Ramos (cell line): ENCODE results near the gene COX6A1.

Experiments
- in situ Hi-C: fragments of 300-500 bp; cut with MboI; formaldehyde crosslinking; loops from one replicate; pipeline ENCODE4 v1.14.3; 2022; ENCODE audit warnings: low sequenced_read_pairs; ENCODE audit not compliant: unreplicated experiment

The COX6A1 gene

DNA sequence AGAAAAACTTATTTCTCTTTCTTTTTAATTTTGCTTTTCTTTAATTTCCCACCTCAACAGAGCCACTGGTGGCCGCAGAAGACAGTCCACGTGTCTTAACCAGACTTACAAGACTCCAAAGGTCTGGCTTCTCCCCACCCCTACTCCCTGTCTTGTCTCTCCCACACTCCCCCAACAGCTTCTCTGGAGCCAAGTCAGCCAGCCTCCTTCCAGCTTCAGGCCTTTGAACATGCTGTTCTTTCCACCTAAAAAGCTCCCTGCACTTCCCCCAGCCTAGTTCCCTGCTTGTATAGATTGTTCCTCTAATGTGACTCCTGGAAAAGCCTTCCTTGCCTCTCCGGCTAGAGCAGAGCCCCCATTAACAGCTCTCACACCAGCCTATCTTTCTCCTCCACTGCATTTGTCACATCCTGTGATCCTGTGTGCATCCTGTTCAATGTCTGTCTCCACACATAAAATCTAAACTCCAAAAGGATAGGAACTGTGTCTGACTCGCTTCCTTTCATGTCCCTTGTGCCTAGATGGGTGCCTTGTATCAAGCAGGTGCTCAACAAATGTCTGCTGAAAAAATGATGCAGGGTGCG, 50.2 kb downstream of the COX6A1 start:
- in situ Hi-C loops, result no loop called here

DNA sequence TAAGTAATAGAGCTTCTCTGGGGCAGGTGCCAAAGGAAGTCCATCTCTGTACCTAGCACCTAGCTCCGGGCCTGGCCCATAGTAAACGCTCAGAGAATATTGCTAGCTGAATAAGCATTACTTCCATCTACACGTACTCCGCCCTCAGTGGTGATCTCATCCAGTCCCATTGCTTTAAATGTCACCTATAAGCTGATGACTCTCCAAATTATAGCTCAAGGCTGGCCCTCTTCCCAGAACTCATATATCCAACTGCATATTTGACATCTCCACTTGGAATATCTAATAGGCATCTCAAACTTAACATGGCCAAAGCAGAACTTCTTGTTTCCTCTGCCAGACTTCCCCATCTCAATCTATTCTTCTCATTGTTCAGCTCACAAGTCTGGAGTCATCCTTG, 51.1 kb downstream of the COX6A1 start:
- in situ Hi-C loops, result no loop called here

DNA sequence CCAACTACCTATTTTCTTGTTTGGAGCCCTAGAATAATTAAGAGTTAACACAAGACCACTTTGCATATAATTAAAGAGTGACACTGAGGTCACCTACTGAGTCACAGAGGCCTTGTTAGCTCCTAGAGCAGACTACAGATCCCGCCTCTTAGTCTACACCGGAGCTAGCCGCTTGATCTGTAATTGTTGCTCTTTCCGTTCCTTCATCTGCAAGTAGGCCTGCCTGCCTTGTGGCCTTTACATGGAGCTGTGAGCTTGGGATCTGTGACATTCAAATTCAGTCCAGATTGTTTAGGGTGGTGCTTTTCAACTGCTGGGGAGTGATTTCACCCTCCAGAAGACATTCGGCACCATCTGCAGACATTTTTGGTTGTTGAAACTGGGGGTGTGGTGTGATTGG, 52.4 kb downstream of the COX6A1 start:
- in situ Hi-C loops, result no loop called here
